OCI-LY1 (cell line): ENCODE results near the gene CREB5.

Experiments
- EZH2 ChIP-seq: fragments of 200-600 bp; sonication (generic), shearing (Covaris generic); IDR thresholded peaks from 2 replicates; pipeline ENCODE4 v1.8.0; 2017; ENCODE audit warnings: borderline replicate concordance, mixed run types, mild to moderate bottlenecking, antibody characterized with exemption, low read length, moderate library complexity, mixed read lengths
- TF ChIP-seq, protein P1 (sequence below): fragments of 200-600 bp; sonication (generic), shearing (Covaris generic); IDR thresholded peaks from 2 replicates; pipeline ENCODE4 v1.5.1; 2017; ENCODE audit warnings: mild to moderate bottlenecking, antibody characterized with exemption, low read length, moderate library complexity, mixed read lengths

DNA sequence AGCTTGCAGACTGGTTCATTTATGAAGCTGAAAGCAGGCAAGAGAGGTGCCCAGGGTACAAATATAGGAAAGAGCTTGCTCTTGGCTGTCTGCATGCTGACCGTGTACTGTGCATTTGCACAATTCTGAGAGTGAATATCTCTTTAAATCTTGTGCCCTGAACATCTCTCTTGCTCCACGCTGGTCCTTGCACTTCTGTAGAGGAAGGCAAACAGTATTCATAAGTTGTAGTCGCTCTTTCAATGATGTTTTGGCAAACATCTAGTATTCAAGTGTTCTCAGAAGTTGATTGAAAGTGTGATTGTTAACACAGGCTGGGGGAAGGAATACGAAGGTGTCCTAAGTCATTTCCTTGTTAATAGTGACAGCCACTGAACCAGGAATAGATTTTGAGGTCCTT, 332.6 kb downstream of the CREB5 start:
- TF ChIP-seq EZH2, result no peak
- TF ChIP-seq, protein P1, sequence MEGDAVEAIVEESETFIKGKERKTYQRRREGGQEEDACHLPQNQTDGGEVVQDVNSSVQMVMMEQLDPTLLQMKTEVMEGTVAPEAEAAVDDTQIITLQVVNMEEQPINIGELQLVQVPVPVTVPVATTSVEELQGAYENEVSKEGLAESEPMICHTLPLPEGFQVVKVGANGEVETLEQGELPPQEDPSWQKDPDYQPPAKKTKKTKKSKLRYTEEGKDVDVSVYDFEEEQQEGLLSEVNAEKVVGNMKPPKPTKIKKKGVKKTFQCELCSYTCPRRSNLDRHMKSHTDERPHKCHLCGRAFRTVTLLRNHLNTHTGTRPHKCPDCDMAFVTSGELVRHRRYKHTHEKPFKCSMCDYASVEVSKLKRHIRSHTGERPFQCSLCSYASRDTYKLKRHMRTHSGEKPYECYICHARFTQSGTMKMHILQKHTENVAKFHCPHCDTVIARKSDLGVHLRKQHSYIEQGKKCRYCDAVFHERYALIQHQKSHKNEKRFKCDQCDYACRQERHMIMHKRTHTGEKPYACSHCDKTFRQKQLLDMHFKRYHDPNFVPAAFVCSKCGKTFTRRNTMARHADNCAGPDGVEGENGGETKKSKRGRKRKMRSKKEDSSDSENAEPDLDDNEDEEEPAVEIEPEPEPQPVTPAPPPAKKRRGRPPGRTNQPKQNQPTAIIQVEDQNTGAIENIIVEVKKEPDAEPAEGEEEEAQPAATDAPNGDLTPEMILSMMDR, result no peak
